Erythroblast (primary cell): ENCODE results near the gene SPRING1.

Experiments
- GATA1 ChIP-seq: IDR thresholded peaks from 2 replicates; pipeline ENCODE4 v1.6.1; 2011; ENCODE audit warnings: low read depth, mild to moderate bottlenecking, control low read depth, low read length, moderate library complexity
- POLR2A ChIP-seq: IDR thresholded peaks from 2 replicates; pipeline ENCODE4 v1.6.1; 2011; ENCODE audit warnings: mild to moderate bottlenecking, low read length

- TF ChIP-seq POLR2A, result no peak
- no peak for TF ChIP-seq GATA1
These were observed 46.2 kb downstream of the SPRING1 start for GRCh38 chr12:116691636-116692035.
